ENCODE measurements around the gene NAV2.

- TF ChIP-seq ZFP3 (CRISPR knock-in tag; IDR thresholded peaks at IDR 0.05) (no peak), CREB5 (CRISPR knock-in tag; IDR thresholded peaks at IDR 0.05; ENCODE audit: low read depth) (no peak), CSDC2 (CRISPR knock-in tag; IDR thresholded peaks at IDR 0.05) (no peak), POU6F1 (CRISPR knock-in tag; IDR thresholded peaks at IDR 0.05; ENCODE audit: borderline replicate concordance, low read depth) (no peak), ESRRG (CRISPR knock-in tag; IDR thresholded peaks at IDR 0.05) (no peak), RARB (CRISPR knock-in tag; IDR thresholded peaks at IDR 0.05) (no peak), PPARA (CRISPR knock-in tag; IDR thresholded peaks at IDR 0.05; ENCODE audit: borderline replicate concordance) (no peak), ARNTL (CRISPR knock-in tag; IDR thresholded peaks at IDR 0.05; ENCODE audit: borderline replicate concordance, low read depth) (no peak), TOX (CRISPR knock-in tag; IDR thresholded peaks at IDR 0.05; ENCODE audit: borderline replicate concordance) (no peak), PATZ1 (CRISPR knock-in tag; IDR thresholded peaks at IDR 0.05; ENCODE audit: borderline replicate concordance) (no peak), TSHZ2 (CRISPR knock-in tag; IDR thresholded peaks at IDR 0.05) (no peak), BACH2 (CRISPR knock-in tag; IDR thresholded peaks at IDR 0.05; ENCODE audit: borderline replicate concordance) (no peak), ZFP30 (CRISPR knock-in tag; IDR thresholded peaks at IDR 0.05) (no peak), CSRNP3 (CRISPR knock-in tag; IDR thresholded peaks at IDR 0.05) (no peak)
Measured at GRCh38 chr11:20075627-20076026, 363.0 kb downstream of the NAV2 start.

Measured in SK-N-SH treated with all-trans-retinoic acid at 6 μM for 48 hours (cell line).